ENCODE results near the gene CACNA2D2.

Gene CACNA2D2

DNA sequence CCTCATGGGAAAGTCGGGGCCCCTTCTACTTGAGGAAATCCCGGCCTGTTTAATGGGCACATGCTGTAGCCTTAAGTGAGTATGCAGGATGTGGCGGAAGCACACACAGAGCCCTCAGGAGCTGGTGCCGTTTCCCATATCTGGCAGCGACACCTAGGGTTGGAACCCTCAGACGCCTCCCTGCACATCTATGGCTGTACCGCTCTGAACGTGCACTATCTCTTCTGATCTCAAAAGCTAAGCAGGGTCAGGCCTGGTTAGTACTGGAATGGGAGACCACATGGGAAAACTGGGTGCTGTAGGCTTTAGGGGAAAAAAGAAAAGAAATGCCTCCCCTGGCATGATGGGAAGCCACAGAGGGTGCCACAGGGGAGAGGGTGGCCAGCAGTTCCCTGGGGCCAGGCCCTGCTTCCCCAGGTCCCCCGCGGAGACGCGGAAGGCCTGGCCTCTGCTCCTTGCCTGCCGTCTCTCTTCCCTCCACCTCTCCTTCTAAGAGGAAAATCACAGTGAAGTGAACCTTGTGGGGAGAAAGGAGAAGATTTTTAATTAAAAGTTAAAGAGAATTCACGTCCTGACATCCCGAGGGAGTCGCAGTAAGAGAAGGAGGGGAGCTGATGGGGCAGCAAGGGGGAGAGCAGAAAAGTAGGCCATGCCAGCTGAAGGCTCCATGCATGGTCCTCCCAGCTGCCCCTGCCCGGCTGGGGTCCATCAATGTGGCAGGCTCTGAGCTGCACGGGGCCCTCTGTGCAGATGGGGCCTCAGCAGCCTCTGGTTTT is 83.7 kb downstream of the CACNA2D2 start:
- DNase-seq: no peak

DNA sequence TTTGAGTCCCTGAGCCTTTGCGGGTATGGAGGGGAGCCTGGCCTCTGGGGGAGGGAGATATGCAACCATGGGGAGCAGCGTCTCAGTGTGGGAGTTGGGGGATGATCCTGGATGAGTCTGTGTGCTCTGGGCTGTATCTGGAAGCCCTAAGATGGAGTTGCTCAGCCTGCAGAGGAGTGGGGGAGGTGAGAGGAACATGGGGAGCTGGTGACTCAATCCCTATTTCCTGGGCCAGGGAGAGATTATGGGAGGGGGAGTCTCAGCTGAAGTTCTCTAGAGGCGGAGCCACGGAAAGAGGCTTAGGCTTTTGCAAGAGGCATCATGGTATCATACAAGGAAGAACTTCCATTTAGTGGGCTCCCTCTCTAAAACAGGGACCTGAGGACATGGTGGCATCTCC is 84.6 kb downstream of the CACNA2D2 start:
- no peak for DNase-seq

DNA sequence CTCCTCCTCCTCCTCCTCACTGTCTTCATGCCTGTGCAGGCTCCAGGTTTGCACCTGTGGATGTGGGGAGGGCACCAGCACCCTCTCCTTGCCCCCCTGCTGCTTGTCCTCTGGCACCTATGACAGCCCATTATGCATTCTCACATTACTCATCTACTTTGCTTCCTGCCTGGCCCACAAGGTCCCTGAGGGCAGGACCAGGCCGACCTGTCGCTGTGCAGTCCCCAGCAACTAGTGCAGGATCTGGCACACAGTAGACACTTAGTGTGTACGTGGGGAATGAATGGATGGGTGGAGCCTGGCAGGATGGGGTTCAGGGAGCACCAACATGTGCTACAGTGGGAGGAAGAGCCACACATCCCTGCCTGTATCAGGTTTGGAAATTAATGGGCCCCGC is 85.8 kb downstream of the CACNA2D2 start:
- no peak for DNase-seq

DNA sequence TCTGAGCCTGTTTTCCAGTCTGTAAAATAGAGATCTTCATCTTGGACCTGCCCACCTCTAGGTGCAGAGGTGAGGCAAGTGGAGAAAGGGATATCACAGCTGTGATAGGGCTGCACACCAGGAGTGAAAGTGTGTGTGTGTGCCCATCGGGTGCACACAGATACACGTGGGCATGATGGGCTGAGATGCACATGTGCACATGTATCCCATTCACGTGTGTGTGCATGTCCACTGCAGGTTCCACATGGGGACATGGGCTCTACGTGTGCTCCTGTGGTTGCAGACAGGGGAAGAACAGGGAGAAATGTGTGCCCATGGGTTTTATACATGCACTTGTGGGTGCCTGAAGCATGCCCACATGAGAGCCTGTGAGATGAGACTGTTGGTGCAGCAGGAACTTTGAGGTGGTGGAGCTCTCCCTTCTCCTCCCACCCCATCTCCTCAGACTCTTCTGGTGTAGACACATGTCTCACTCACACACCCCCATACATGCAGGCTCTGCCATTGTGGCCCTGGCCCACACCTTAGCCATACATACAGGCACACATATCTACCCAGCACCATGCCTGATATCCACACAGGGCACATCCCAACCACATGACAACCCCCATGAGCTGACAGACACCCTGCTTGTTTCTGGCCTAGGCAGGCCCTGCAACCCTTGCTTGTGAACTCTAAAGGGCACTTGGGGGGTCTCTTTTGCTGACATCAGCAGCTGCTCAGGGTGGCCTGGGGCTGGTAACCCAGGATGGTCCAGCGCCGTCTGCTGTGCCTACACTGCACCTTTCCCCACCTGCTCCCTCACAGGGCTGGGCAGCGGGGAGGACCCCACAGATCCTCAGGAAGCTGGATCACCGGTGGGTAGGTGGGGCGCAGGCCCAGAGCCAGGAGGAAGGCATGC is 86.4 kb downstream of the CACNA2D2 start:
- no peak for DNase-seq

DNA sequence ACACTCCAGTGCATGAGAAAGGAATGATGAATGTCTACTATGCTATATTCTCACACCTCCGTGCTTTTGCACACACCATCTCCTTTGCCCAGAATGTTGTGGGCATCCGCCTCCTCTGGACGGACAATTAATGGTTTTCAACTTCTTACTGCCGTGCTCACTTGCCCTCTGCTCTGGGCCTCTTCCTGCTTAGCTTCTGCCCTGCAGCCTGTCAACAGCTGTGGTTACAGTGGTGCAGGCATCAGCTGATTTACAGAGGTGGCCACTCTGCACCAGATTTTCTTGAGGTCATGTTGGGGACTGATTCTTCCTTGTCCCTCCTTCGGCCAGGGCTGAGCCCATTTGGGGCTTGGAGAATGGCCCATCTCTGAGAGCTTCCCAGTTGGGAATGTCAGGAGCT is 87.6 kb downstream of the CACNA2D2 start:
- DNase-seq: no peak

DNA sequence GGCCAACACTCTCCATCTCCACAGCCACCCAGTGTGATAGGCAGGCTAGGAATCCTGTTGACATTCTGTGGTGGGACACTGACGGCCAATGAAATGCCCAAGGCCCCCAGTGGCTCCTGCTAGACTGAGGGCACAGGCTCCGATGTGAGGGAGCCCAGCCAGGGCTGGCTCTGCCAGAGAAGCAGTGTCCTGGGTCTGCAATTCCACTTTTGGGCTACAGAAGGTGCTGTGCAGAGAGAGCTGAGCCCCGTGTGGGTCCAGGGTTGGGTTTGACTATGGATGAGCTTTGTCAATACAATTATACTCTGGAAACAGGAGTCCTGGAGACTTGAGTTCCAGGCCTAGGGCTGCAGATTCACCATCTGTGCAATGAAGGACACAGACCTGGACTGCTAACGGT is 88.4 kb downstream of the CACNA2D2 start:
- DNase-seq: no peak

DNA sequence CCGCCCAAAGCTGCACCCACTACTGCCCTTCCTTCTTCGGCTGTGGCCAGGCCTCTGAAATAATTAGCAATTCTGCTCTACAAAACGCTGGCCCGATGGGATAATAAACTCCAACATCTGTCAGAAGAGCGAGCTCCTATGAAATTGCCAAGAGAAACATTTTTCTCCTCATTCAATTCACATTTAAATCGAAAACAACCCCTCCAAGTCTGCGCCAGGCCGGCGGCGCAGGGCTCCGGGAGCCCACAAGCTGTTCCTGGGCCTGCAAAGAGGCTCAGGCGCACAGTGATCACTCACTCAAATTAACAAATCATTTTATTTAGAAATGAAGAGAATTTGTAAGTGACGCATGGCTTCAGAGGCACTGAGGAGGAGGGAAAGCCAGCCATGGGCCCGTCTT is 88.8 kb downstream of the CACNA2D2 start:
- no peak for DNase-seq

DNA sequence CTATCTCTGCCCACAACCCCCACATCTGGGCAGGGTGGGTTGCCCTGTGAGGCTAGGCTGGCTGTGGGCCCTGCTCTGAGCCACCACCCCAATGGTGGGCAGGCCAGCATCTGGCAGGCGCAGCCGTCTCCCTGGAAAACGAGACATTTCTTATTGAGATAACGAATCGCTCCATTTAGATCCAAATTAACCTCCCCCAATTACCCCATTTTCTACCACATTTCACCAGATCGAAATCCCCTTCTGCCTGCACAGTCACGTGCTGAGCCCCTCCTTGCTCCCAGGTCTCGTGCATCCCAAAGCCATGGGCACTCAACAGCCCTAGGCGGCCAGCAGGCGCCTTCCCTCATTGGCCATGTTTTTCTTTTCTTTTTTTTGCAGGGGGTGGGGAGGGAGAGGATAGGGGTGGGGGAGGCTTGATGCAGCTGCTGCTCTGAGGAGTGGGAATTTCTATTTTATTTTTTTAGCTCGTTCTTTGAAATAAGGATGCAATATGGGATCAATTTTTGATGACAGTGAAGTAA is 91.1 kb downstream of the CACNA2D2 start:
- no peak for DNase-seq

DNA sequence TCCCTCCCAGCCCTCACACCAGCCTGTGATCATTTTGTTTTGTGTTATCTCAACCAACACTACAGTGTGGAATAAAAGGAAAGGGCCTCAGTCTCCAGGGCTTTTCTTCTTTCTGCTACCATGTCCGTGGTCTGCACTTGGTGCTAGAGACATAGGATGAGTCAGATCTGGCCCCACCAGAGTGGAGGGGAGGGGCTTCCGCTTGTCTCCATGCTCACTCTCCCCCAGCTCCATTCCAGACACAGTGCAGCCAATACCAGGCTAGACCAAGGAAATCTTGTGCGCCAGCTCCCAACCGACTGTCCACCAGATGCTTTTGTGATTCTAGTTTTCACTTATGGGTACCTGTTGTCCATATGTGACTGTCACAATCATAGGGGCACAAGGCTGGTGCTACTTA is 92.2 kb downstream of the CACNA2D2 start:
- DNase-seq: no peak

DNA sequence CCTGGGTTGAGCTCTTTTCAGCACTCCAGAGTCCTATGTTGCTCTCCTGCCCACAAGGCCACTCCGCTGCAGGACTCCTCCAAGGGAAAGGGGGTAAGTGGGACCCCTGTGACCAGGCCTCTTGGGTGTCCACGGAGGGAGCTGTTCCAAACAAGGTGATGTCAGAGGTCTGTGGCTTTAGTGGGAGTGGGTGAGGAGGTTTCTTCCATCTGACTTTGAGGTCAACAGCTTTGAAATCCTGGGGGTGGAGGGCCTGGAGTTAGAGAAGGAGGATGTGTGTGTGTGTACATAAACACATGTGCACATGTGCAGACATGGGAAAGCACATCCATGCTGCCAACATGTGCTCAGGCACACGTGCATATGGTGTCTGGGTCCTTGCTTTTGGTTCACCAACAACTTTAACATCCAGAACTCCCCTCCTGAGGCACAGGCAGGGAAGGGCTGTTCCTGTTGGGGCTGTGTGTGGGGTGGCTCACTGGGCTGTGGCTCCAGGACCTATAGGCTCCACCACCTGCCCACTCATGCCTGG is 92.8 kb downstream of the CACNA2D2 start:
- DNase-seq: no peak

DNA sequence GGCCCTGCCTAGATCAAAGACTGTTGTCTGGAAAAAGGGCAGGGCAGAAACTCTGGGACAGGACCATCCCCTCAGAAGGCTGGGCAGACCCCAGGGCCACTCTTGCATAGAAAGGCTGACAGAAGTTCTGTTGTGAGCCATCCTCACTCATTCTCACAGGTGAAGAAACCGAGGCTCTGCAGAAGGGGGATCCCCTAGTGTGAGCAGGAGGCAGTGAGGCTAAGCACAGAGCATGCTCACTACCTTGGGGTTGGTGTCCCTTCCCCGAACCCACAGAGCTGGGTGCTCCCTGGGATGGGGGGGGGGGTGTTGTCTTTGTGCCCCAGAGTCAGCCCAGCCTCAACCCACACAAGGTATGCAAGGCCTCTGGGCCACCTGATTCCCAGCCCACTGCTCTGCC is 93.2 kb downstream of the CACNA2D2 start:
- no peak for DNase-seq

DNA sequence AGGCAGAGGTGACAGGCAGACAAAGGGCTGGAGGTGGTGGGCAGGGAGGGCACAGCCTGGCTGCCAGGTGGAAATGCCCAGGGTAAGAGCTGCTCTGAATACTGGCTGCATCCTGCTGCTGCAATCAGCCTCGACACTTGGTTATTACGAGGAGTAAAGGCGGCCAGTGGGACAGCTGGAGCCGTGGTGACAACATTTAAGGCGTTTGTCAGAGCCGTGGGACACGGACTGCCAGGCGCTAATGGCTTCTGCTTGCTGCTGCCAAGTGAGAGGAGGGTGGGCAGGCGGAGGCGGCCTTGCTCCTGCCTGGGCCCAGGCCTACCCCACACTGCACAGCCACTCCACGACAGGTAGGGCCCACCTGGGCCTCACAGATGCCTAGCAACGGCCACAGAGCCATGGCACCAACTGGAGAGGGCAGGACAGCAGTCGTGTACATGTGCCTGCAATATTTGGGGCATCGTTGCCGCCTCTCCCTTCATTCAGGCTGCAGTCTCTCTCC is 94.9 kb downstream of the CACNA2D2 start:
- DNase-seq: no peak

DNA sequence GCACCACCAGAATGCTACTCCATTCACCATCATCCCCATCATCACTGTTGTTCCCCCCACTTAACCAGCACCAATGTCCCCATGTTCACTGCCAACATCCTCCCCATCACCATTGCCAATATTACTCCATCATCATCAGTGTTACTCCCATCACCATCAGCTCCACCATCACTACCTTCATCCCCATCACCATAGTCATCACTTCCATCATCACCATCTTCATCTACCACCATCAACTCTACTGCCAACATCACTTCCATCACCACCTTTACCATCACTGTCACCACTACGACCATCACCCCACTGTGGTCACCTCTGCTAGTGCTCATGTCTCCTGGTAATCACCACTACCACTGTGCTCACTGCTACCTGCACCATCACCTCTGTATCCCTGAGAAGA is 96.9 kb downstream of the CACNA2D2 start:
- DNase-seq: no peak

DNA sequence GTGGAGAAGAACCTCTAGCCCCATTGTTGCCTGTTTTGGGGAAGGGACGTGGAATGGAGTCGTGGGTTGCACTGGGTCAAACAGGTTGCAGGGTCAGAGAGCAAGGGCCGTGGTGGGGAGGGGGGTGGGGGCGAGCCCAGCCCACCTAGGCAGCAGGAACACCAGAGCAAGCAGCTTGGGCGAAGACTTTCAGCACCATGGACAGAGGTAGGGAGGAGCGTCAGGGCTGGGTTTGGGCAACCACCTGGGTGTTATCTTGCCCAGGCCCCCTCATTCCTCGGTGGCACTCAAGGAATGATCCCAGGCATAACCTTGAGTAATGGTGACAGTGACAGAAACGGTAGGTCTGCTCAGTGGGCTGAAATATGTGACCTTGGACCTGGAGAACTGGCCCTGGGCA is 98.2 kb downstream of the CACNA2D2 start:
- DNase-seq: no peak

DNA sequence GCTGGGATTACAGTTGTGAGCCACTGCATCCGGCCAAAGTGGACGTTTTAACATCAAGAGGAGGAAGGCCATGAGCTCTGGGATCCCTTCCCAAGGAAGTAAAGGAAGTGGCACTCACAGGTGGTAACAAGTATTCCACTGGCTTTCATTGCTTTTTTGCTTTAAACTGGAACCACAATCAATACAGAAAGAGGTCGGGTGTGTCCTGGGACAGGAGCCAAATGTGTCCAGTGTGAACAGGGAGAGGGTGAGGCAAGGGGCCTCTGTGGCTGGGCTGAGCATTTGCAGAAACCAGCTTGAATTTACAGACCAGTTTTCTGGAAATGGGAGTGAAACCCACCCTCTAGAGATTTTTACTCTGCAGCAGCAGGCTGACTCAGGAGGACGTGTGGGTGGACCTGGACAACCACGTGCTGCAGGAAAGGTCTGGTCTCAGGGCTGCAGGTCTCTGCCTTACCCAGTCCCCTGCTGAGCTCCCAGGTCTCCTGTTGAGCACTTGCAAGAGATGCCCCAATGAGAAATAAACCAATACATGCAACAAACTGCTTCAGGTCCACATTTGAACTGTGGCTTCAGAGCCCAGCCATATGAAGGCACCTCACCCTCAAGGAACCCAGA is 101.3 kb downstream of the CACNA2D2 start:
- DNase-seq: no peak

DNA sequence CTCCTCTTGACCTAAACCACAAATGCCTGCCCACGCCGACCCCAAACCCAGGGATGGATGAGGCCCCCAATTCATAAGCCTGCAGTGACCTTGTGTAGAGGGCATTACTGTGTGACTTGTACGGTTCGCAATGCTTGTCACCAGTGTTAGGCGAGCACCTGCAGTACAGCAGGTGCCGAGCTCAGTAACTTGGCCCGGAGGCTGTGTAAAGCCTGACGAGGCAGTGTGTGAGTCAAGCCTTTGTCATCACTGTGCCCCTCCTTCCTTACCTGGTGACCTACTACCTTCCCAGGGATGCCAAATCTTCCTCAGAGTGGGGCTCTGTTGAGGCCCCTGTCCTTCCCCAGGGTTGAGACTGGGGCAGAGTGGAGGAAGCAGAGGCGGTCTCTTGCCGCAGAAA is 106.9 kb downstream of the CACNA2D2 start:
- DNase-seq: no peak

DNA sequence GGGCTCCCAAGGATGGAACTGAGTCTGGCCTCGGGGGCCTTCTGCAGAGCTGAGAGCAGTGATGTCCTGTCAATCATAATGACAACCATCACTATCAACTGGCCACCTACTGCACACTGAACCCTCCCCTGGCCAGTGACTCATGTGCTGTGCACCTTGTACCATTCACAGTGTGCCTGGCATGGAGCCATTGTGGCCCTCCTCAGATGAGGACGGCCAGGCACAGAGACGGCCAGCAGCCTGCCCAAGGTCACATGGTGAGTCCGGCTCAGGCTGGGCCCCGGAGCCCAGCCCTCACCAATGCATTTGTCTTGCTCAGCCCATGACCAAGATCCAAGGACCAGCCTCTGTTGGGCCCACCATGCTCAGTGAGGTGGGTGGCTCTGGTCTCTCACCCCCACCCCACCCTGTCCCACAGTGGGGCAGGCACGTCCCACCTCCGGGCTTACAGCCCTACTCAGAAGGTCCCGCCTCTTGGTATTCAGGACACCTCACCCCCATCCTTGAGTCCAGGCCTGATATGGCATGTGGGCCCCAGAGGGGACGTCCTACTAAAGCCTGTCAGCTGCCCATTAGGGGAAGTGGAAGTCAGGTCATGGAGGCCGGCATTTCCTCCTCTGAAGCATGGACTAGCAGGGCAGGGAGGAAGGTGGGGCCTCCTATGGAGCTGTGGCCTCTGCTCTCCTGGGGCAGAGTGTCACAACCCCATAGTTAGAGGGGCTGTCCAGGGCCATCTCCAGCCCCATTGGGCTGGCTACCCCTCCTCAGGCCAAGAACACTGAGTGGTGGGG is 108.2 kb downstream of the CACNA2D2 start:
- DNase-seq: no peak

DNA sequence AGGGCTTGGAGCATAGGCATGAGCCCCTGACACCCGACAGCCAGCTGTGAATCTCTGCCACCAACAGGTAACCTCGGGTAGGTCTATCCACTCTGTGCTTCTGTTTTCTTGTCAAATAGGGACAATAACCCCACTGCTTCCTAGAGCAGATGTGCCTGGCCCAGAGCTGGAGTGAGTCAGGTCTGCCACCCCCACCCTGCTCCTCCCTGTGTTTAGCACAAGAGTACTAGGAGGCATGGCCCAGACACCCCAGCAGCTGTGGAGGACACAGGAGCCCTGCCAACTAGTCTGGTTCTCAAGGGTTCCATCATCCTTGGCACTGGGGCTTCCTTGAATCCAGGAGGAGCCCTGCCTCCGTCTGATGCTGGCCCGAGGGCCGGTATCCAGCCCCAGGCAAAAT is 110.4 kb downstream of the CACNA2D2 start:
- no peak for DNase-seq

DNA sequence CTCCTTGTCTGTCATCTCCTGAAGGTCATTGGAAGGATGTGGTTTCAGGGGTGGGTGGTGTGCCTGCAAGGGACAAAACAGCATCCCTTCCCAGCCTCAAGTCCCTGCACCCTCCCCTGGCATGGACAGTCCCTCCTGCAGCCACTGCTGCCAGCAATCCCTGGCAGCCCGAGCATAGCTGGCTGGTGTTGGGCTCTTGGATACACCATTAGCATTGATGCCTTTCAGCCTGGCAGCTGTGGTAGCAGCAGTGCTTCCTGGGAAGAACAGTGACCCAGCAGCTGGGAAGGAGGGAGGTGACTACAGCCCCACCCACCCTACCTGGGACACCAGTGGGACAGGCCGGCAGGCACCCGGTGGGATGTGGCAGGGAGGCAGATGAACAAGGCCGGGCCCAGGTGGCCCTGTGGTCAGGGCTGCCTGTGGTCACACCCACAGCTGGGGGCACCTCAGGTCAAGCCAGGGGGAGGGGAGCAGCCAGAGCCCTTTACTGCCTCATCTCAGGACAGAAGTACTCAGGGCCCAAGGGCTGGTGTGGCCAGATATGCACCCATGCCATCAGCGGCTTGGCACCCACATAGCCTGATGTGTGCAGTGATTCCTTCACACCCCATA is 111.2 kb downstream of the CACNA2D2 start:
- no peak for DNase-seq

DNA sequence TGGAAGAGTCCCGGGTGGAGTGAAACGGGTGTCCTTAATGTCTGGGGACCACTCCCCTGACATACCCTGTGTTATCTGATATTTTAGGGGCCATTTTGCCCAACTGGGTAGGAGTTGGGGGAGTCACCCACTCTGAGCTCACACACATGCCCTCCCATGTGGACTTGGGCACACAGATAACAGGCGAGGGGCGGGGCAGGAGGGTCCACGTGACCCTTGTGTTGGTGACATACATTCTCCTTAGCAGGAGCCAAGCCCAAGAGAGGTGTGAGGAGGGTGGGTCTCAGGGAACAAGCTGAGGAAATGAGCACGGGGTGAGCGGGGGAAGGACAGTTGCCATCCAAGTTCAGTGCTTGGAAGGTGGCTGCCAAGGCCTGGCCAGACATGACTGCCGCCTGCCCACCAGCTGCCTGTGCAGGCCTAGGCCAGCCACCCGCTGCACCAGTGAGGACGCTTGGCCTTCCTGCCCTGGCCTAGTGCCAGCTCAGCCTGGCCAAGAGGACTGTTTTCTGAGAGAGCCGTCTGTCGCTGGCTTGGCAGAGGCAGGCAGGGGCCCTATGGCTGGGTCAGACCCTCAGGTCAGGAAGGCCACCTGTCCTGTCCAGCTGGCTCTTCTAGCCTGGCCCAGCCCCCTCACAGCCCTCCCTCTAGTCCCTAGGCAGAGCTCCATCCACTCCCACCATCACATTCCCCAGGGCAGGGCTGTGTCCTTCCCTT is 112.8 kb downstream of the CACNA2D2 start:
- no peak for DNase-seq

DNA sequence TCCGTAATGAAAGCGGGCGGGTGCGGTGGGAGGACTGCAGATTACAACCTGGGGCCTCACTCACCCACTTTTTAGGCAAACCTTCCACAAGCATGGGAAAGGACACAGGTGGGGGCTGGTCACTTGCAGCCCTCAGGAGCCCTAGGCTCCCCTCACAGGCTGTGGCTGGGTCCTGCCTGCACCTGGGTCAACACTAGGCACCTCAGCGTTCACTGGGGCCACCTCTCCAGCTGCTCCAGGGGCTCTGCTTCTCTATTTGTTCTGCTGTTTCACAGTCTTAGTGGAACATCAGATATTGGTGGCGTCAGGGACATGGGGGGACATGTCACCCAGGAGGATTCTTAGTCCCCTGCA is 114.0 kb downstream of the CACNA2D2 start:
- no peak for DNase-seq

All from activated CD4-positive, alpha-beta T cell treated with anti-CD3 and anti-CD28 coated beads for 1 hour (primary cell).